PC-9 (cell line): Measurements from ENCODE around the gene TMEM98. TPM values are rescaled to one million over a fixed set of nuclear protein-coding genes. Genes with fewer than 3 reads are reported as not detected.
A peak's percentile ranks its signal among the peaks of the same experiment; 100 is the strongest.

Experiments
- BruUV-seq: library from RNA; stranded (reverse); fragments of 400-500 nt; replicated peaks from 2 replicates; lab custom pipeline; 2021; lab: Mats Ljungman, UMichigan
- CTCF ChIA-PET: fragments of 300-600 bp; sonication (Branson Sonifier 250); formaldehyde crosslinking; loops from one replicate; lab custom pipeline; 2022; ENCODE audit warnings: antibody characterized with exemption; lab: Charles Lee
- POLR2A ChIA-PET: fragments of 300-600 bp; sonication (Branson Sonifier 250); formaldehyde crosslinking; loops from one replicate; lab custom pipeline; 2022; ENCODE audit warnings: antibody characterized with exemption; ENCODE audit not compliant: unreplicated experiment; lab: Charles Lee
- DNase-seq, 2 experiments: peaks; one replicate each; pipeline versions ENCODE4 v3.0.0 to v3.0.0-alpha.2; 2015 to 2022; ENCODE audit warnings: mixed read lengths in 1 of 2
- H2AFZ ChIP-seq: fragments of 200-600 bp; sonication (generic); 2 replicates; pipeline ENCODE4 v1.8.1; 2017; ENCODE audit warnings: antibody characterized with exemption
- H3F3A ChIP-seq: fragments of 200-600 bp; sonication (generic); 2 replicates; pipeline ENCODE4 v1.8.1; 2017; ENCODE audit warnings: antibody characterized with exemption, mild to moderate bottlenecking, low read depth; ENCODE audit not compliant: insufficient read depth
- H3K27ac ChIP-seq: fragments of 200-600 bp; sonication (generic); 2 replicates; pipeline ENCODE4 v1.6.1; 2016; ENCODE audit warnings: mixed run types
- H3K27me3 ChIP-seq: fragments of 200-600 bp; sonication (generic); 2 replicates; pipeline ENCODE4 v1.6.1; 2016; ENCODE audit warnings: low read depth, mixed run types; ENCODE audit not compliant: insufficient read depth
- H3K36me3 ChIP-seq: fragments of 200-600 bp; sonication (generic); 2 replicates; pipeline ENCODE4 v1.6.1; 2016; ENCODE audit warnings: low read depth, mixed run types
- H3K4me1 ChIP-seq: fragments of 200-600 bp; sonication (generic); replicated peaks from 2 replicates; pipeline ENCODE4 v1.6.1; 2016; ENCODE audit warnings: mixed run types; ENCODE audit not compliant: insufficient read depth
- H3K4me2 ChIP-seq: fragments of 200-600 bp; sonication (generic); 2 replicates; pipeline ENCODE4 v1.6.1; 2017; ENCODE audit warnings: mixed run types
- H3K4me3 ChIP-seq: fragments of 200-600 bp; sonication (generic); 2 replicates; pipeline ENCODE4 v1.6.1; 2016; ENCODE audit warnings: mixed run types
- H3K79me2 ChIP-seq: fragments of 200-600 bp; sonication (generic); 2 replicates; pipeline ENCODE4 v1.6.1; 2017; ENCODE audit warnings: low read depth, mixed run types
- H3K9me2 ChIP-seq: fragments of 200-600 bp; sonication (generic); 2 replicates; pipeline ENCODE4 v1.8.1; 2017; ENCODE audit warnings: mild to moderate bottlenecking; ENCODE audit not compliant: insufficient read depth
- H3K9me3 ChIP-seq: fragments of 200-600 bp; sonication (generic); 2 replicates; pipeline ENCODE4 v1.8.1; 2016; ENCODE audit warnings: low read depth; ENCODE audit not compliant: insufficient read depth
- H4K20me1 ChIP-seq: fragments of 200-600 bp; sonication (generic); 2 replicates; pipeline ENCODE4 v1.8.1; 2017; ENCODE audit not compliant: insufficient read depth
- EZH2 ChIP-seq: fragments of 200-600 bp; sonication (generic); IDR thresholded peaks from 2 replicates; pipeline ENCODE4 v1.8.0; 2017; ENCODE audit warnings: antibody characterized with exemption, low read depth
- intact Hi-C: fragments of 100-400 bp; cut with micrococcal nuclease; formaldehyde crosslinking; loops from one replicate; pipeline ENCODE4 v1.10.0; 2022; ENCODE audit not compliant: unreplicated experiment
- total RNA-seq: library from RNA; stranded (reverse); gene quantifications from 2 replicates; pipeline ENCODE4 v1.2.3, GENCODE V29; 2021
- TF ChIP-seq, protein P1 (sequence below): fragments of 200-600 bp; sonication (generic); conservative IDR thresholded peaks from 2 replicates; pipeline ENCODE4 v1.6.1; 2017; ENCODE audit warnings: mixed run types, antibody characterized with exemption, mild to moderate bottlenecking, moderate library complexity

TMEM98 gene
- total RNA-seq, 1 experiment from 2014 or later, result not detected

DNA sequence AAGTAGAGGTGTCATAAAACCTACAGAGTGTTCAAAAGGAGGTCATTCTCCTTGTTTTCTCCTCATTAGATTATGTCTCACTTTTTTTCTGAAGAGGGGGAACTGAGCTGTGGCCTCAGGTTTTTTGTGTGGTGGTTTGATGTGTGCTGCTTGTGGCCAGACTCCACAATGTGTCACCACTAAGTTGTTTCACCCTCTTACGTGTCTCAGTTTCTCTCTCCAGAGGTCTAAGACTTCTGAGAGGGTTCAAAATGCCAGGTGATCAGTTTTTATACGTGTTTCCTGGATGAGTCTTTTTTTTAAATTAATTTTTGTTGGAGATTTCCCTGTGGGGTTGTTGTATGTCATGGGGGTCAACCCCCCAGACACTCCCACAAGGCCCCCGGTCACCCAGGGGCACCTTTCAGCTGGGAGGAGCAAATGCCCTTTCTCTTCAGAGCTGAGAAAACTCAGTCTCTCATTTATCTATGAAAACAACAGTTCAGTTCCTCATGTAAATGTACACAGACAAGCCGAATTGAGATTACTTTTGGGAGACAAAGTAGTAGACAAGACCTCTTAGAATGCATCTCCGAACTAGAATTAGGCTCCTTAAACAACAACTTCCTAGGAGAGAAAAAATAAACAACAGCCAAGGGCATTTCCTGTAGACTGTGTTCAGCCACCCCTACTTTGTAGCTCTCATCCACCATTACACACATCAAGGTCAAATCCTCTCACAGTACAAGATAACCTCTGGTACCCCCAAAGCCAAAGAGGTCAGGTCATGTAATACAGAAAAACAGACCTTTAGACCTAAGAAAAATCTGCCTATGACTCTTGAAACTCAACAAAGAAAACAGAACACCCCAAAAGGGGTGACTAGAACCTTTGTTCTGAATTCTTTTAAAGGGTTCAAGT lies 23.9 kb upstream of the TMEM98 start:
- Histone ChIP-seq H2AFZ (peak overlapping the region; percentile 50; the same call in 1 of the 2 replicates), H3K4me3 (no peak overlapping the region), H3F3A (no peaks in the 10 kb centered on the region), H3K4me1 (no peaks in the 10 kb centered on the region), H4K20me1 (no peaks in the 10 kb centered on the region), H3K4me2 (no peak overlapping the region), H3K27me3 (peaks cover 18% of the 10 kb centered on the region), H3K9me2 (0 out of 2 replicates have a peak, but pooled peaks cover 4% of the 10 kb centered on the region), H3K79me2 (no peaks in the 10 kb centered on the region), H3K27ac (no peak overlapping the region), H3K36me3 (no peaks in the 10 kb centered on the region), H3K9me3 (0 out of 2 replicates have a peak, but pooled peaks cover 4% of the 10 kb centered on the region)
- BruUV-seq, result no TSS peak
- DNase-seq, result no peak
- ChIA-PET CTCF (no interaction called here), POLR2A (no interaction called here)
- intact Hi-C loops, result no loop called here
- no peak for TF ChIP-seq EZH2
- TF ChIP-seq, protein P1, sequence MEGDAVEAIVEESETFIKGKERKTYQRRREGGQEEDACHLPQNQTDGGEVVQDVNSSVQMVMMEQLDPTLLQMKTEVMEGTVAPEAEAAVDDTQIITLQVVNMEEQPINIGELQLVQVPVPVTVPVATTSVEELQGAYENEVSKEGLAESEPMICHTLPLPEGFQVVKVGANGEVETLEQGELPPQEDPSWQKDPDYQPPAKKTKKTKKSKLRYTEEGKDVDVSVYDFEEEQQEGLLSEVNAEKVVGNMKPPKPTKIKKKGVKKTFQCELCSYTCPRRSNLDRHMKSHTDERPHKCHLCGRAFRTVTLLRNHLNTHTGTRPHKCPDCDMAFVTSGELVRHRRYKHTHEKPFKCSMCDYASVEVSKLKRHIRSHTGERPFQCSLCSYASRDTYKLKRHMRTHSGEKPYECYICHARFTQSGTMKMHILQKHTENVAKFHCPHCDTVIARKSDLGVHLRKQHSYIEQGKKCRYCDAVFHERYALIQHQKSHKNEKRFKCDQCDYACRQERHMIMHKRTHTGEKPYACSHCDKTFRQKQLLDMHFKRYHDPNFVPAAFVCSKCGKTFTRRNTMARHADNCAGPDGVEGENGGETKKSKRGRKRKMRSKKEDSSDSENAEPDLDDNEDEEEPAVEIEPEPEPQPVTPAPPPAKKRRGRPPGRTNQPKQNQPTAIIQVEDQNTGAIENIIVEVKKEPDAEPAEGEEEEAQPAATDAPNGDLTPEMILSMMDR, result no peak

- Histone ChIP-seq H3K36me3 (no peaks in the 10 kb centered on the region), H3K4me3 (no peak overlapping the region), H3K27me3 (peaks cover 18% of the 10 kb centered on the region), H3K4me1 (no peaks in the 10 kb centered on the region), H2AFZ (no peak overlapping the region), H3K79me2 (no peaks in the 10 kb centered on the region), H3K4me2 (no peak overlapping the region), H4K20me1 (no peaks in the 10 kb centered on the region), H3F3A (no peaks in the 10 kb centered on the region), H3K9me2 (0 out of 2 replicates have a peak, but pooled peaks cover 4% of the 10 kb centered on the region), H3K27ac (no peak overlapping the region), H3K9me3 (0 out of 2 replicates have a peak, but pooled peaks cover 4% of the 10 kb centered on the region)
- TF ChIP-seq EZH2, result no peak
- TF ChIP-seq, protein P1, result no peak
- ChIA-PET CTCF (no interaction called here), POLR2A (no interaction called here)
- intact Hi-C loops, result no loop called here
- no TSS peak for BruUV-seq
- DNase-seq, result no peak
Observed at GRCh38 chr17:32904891-32905290, 23.1 kb upstream of the TMEM98 start.

DNA sequence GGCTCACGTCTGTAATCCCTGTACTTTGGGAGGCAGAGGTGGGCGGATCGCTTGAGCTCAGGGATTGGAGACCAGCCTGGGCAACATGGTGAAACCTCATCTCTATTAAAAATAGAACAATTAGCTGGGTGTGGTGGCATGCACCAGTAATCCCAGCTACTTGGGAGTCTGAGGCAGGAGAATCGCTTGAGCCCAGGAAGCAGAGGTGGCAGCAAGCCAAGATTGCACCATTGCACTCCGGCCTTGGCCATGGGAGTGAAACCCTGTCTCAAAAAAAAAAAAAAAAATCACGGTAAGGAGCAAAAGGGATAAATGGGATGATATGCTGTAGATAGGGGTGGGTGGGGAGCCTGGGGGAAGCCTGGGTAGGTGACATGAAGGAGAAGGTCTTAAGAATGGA lies 20.4 kb upstream of the TMEM98 start:
- H3K4me1 ChIP-seq, result no peaks in the 10 kb centered on the region
- no peak overlapping the region for H3K4me3 ChIP-seq
- H3K9me2 ChIP-seq, result 0 out of 2 replicates have a peak, but pooled peaks cover 4% of the 10 kb centered on the region
- CTCF ChIA-PET, result no interaction called here
- H3K9me3 ChIP-seq, result no peaks in the 10 kb centered on the region; the same call in 1 of the 2 replicates
- intact Hi-C loops, result no loop called here
- BruUV-seq, result no TSS peak
- H3K4me2 ChIP-seq, result no peak overlapping the region
- no peak overlapping the region for H3K27ac ChIP-seq
- no peak overlapping the region for H2AFZ ChIP-seq
- no peaks in the 10 kb centered on the region for H3K36me3 ChIP-seq
- DNase-seq, result no peak
- H3F3A ChIP-seq, result no peaks in the 10 kb centered on the region
- TF ChIP-seq, protein P1, result no peak
- TF ChIP-seq EZH2, result no peak
- H3K27me3 ChIP-seq, result peaks cover 30% of the 10 kb centered on the region
- POLR2A ChIA-PET, result no interaction called here
- H4K20me1 ChIP-seq, result no peaks in the 10 kb centered on the region
- no peaks in the 10 kb centered on the region for H3K79me2 ChIP-seq
